H1 (cell line): Measurements from ENCODE around the gene ATG7. TPM values are rescaled to one million over a fixed set of nuclear protein-coding genes. Genes with fewer than 3 reads are reported as not detected.

Source experiments
- CTCF ChIA-PET: fragments of 300-600 bp; sonication (Branson Sonifier 250); formaldehyde crosslinking; loops from one replicate; lab custom pipeline; 2021; ENCODE audit not compliant: partially characterized antibody; lab: Charles Lee
- POLR2A ChIA-PET: fragments of 300-600 bp; sonication (Branson Sonifier 250); formaldehyde crosslinking; loops from one replicate; lab custom pipeline; 2021; ENCODE audit warnings: inconsistent platforms; ENCODE audit not compliant: partially characterized antibody; lab: Charles Lee
- DNase-seq, 2 experiments: peaks; one replicate each; pipeline versions ENCODE4 v3.0.0 to v3.0.0-alpha.2; 2010 to 2022; ENCODE audit warnings: low spot score in 2 of 2, low read depth in 1 of 2, mixed read lengths in 1 of 2
- FAIRE-seq: peaks from 2 replicates; lab custom pipeline; 2011; peaks lifted over from hg19 to GRCh38; lab: Jason Lieb, UNC
- H2AFZ ChIP-seq: 2 replicates; pipeline ENCODE4 v1.8.1; 2012; ENCODE audit warnings: low read length, inconsistent platforms
- H2AK5ac ChIP-seq: 2 replicates; pipeline ENCODE4 v1.6.1; 2013; ENCODE audit warnings: low read depth, low read length
- H2BK120ac ChIP-seq: replicated peaks from 2 replicates; pipeline ENCODE3; 2013; ENCODE audit warnings: low read depth, low read length, inconsistent platforms
- H2BK12ac ChIP-seq: 2 replicates; pipeline ENCODE4 v1.6.1; 2013; ENCODE audit warnings: low read depth, low read length
- H2BK15ac ChIP-seq: 2 replicates; pipeline ENCODE4 v1.6.1; 2013; ENCODE audit warnings: low read length
- H2BK20ac ChIP-seq: 2 replicates; pipeline ENCODE4 v1.6.1; 2013; ENCODE audit warnings: low read length
- H2BK5ac ChIP-seq: 2 replicates; pipeline ENCODE4 v1.6.1; 2013; ENCODE audit warnings: low read depth, low read length
- H3K14ac ChIP-seq: 2 replicates; pipeline ENCODE4 v1.6.1; 2013; ENCODE audit warnings: inconsistent platforms; ENCODE audit not compliant: insufficient read length
- H3K18ac ChIP-seq: 2 replicates; pipeline ENCODE4 v1.6.1; 2013; ENCODE audit warnings: low read length; ENCODE audit errors: extremely low read depth
- H3K23ac ChIP-seq: 2 replicates; pipeline ENCODE4 v1.6.1; 2013; ENCODE audit warnings: inconsistent platforms; ENCODE audit not compliant: insufficient read length
- H3K23me2 ChIP-seq: 2 replicates; pipeline ENCODE4 v1.6.1; 2013; ENCODE audit warnings: low read depth, low read length
- H3K27ac ChIP-seq: 2 replicates; pipeline ENCODE4 v1.6.1; 2011; ENCODE audit warnings: low read depth, low read length, inconsistent platforms
- H3K27me3 ChIP-seq, 4 experiments: replicated peaks in 1 of 4; 1 replicate in 1 of 4; 2 replicates in 3 of 4; pipeline versions ENCODE4 v1.6.1 to v1.8.1; 2011 to 2013; ENCODE audit warnings: low read length in 3 of 4, mild to moderate bottlenecking in 3 of 4, inconsistent platforms in 2 of 4, mixed read lengths in 2 of 4, moderate library complexity in 1 of 4; ENCODE audit not compliant: control insufficient read depth in 3 of 4, insufficient read depth in 3 of 4; ENCODE audit errors: extremely low read depth in 1 of 4
- H3K36me3 ChIP-seq, 4 experiments: 2 replicates each; pipeline versions ENCODE4 v1.6.1 to v1.8.1; 2011 to 2013; ENCODE audit warnings: mild to moderate bottlenecking in 4 of 4, low read length in 3 of 4, moderate library complexity in 2 of 4, control low read depth in 1 of 4, inconsistent platforms in 1 of 4; ENCODE audit not compliant: insufficient read depth in 4 of 4, control insufficient read depth in 2 of 4
- H3K4ac ChIP-seq: replicated peaks from 2 replicates; pipeline ENCODE3; 2013; ENCODE audit warnings: low read length, low read depth, mixed read lengths, inconsistent platforms; ENCODE audit not compliant: insufficient read length
- H3K4me1 ChIP-seq, 4 experiments: replicated peaks in 1 of 4; 1 replicate in 1 of 4; 2 replicates in 3 of 4; pipeline versions ENCODE4 v1.6.1 to v1.8.1; 2011 to 2013; ENCODE audit warnings: low read length in 3 of 4, inconsistent platforms in 2 of 4, mixed read lengths in 1 of 4; ENCODE audit not compliant: insufficient read depth in 4 of 4, control insufficient read depth in 3 of 4
- H3K4me2 ChIP-seq, 2 experiments: 2 replicates each; pipeline versions ENCODE4 v1.6.1 to v1.8.1; 2011 to 2013; ENCODE audit warnings: low read depth in 2 of 2, low read length in 2 of 2, control low read depth in 1 of 2, inconsistent platforms in 1 of 2, mild to moderate bottlenecking in 1 of 2; ENCODE audit not compliant: insufficient read depth in 1 of 2
- H3K4me3 ChIP-seq, 4 experiments: fragments of 200-600, 300-600 bp in 1 of 4; sonication (generic), shearing (Covaris generic), sonication (Bioruptor Twin) in 1 of 4; 2 replicates each; pipeline versions ENCODE4 v1.5.1 to v1.8.1; 2011 to 2016; ENCODE audit warnings: low read length in 4 of 4, low read depth in 3 of 4, control low read depth in 2 of 4, inconsistent platforms in 2 of 4, mild to moderate bottlenecking in 2 of 4, mixed read lengths in 1 of 4, moderate library complexity in 1 of 4; ENCODE audit not compliant: insufficient read depth in 2 of 4; ENCODE audit errors: extremely low read depth in 1 of 4
- H3K56ac ChIP-seq: replicated peaks from 2 replicates; pipeline ENCODE3; 2013; ENCODE audit warnings: low read depth, mild to moderate bottlenecking, mixed read lengths, low read length, inconsistent platforms; ENCODE audit not compliant: insufficient read length
- H3K79me1 ChIP-seq: 2 replicates; pipeline ENCODE4 v1.6.1; 2013; ENCODE audit warnings: low read depth, low read length, control low read depth
- H3K79me2 ChIP-seq, 2 experiments: 2 replicates each; pipeline versions ENCODE4 v1.6.1 to v1.8.1; 2012 to 2013; ENCODE audit warnings: low read length in 2 of 2, mild to moderate bottlenecking in 2 of 2, inconsistent platforms in 1 of 2; ENCODE audit not compliant: insufficient read depth in 2 of 2, control insufficient read depth in 1 of 2
- H3K9ac ChIP-seq, 4 experiments: replicated peaks in 1 of 4; 1 replicate in 1 of 4; 2 replicates in 3 of 4; pipeline versions ENCODE4 v1.6.1 to v1.8.1; 2011 to 2013; ENCODE audit warnings: low read depth in 3 of 4, low read length in 3 of 4, control low read depth in 2 of 4, mild to moderate bottlenecking in 2 of 4, moderate library complexity in 2 of 4, inconsistent platforms in 1 of 4; ENCODE audit errors: extremely low read depth in 1 of 4
- H3K9me3 ChIP-seq, 2 experiments: 2 replicates each; pipeline versions ENCODE4 v1.6.1 to v1.8.1; 2012 to 2013; ENCODE audit warnings: mild to moderate bottlenecking in 2 of 2, moderate library complexity in 2 of 2, control low read depth in 1 of 2, inconsistent platforms in 1 of 2, low read depth in 1 of 2, low read length in 1 of 2, mixed read lengths in 1 of 2; ENCODE audit not compliant: insufficient read depth in 2 of 2
- H4K20me1 ChIP-seq, 2 experiments: replicated peaks in 1 of 2; 2 replicates each; pipeline versions ENCODE3 to v1.8.1; 2011 to 2013; ENCODE audit warnings: inconsistent platforms in 2 of 2, low read length in 2 of 2, mild to moderate bottlenecking in 1 of 2; ENCODE audit not compliant: insufficient read depth in 2 of 2, control insufficient read depth in 1 of 2
- H4K5ac ChIP-seq: 2 replicates; pipeline ENCODE4 v1.6.1; 2013; ENCODE audit warnings: low read length, low read depth, mixed read lengths, inconsistent platforms; ENCODE audit not compliant: insufficient read length
- H4K8ac ChIP-seq: 2 replicates; pipeline ENCODE4 v1.8.0; 2013; ENCODE audit warnings: mild to moderate bottlenecking, moderate library complexity, low read length, inconsistent platforms; ENCODE audit not compliant: insufficient read depth; ENCODE audit errors: extremely low read depth
- H4K91ac ChIP-seq: replicated peaks from 2 replicates; pipeline ENCODE3; 2013; ENCODE audit warnings: low read length, mixed read lengths, inconsistent platforms; ENCODE audit not compliant: insufficient read length
- BCL11A ChIP-seq, 2 experiments: IDR thresholded peaks; one replicate each; pipeline ENCODE4 v1.6.1; 2011; ENCODE audit warnings: low read depth in 2 of 2, low read length in 2 of 2, mild to moderate bottlenecking in 2 of 2
- EGR1 ChIP-seq: IDR thresholded peaks from 2 replicates; pipeline ENCODE4 v1.6.1; 2011; ENCODE audit warnings: low read depth, low read length, borderline replicate concordance
- EP300 ChIP-seq, 2 experiments: IDR thresholded peaks; 1 replicate in 1 of 2; 2 replicates in 1 of 2; pipeline ENCODE4 v1.6.1; 2011 to 2012; ENCODE audit warnings: low read depth in 2 of 2, low read length in 2 of 2, mild to moderate bottlenecking in 2 of 2, borderline replicate concordance in 1 of 2, inconsistent platforms in 1 of 2, moderate library complexity in 1 of 2
- FOSL1 ChIP-seq: IDR thresholded peaks from 2 replicates; pipeline ENCODE4 v1.6.1; 2011; ENCODE audit warnings: mild to moderate bottlenecking, low read depth, low read length, moderate library complexity; ENCODE audit not compliant: insufficient read depth
- GTF2F1 ChIP-seq: IDR thresholded peaks from 2 replicates; pipeline ENCODE4 v1.6.1; 2012; ENCODE audit warnings: low read depth, low read length, improper control_type of control experiment, borderline replicate concordance
- KDM1A ChIP-seq: fragments of 200-600, 300-600 bp; sonication (generic); IDR thresholded peaks from 2 replicates; pipeline ENCODE4 v1.7.1; 2016; ENCODE audit warnings: mild to moderate bottlenecking, low read length, borderline replicate concordance
- KDM4A ChIP-seq: IDR thresholded peaks from one replicate; pipeline ENCODE4 v1.7.1; 2012; ENCODE audit warnings: low read depth, mild to moderate bottlenecking, moderate library complexity, low read length, inconsistent platforms; ENCODE audit not compliant: severe bottlenecking
- RAD21 ChIP-seq, 2 experiments: IDR thresholded peaks in 1 of 2; conservative IDR thresholded peaks in 1 of 2; 2 replicates each; pipeline ENCODE4 v1.6.1; 2011; ENCODE audit warnings: low read depth in 2 of 2, low read length in 2 of 2, improper control_type of control experiment in 1 of 2, inconsistent platforms in 1 of 2, mild to moderate bottlenecking in 1 of 2, moderate library complexity in 1 of 2
- SIRT6 ChIP-seq: IDR thresholded peaks from one replicate; pipeline ENCODE4 v1.7.1; 2012; ENCODE audit warnings: low read length, inconsistent platforms
- TAF1 ChIP-seq: IDR thresholded peaks from 2 replicates; pipeline ENCODE4 v1.6.1; 2011; ENCODE audit warnings: mild to moderate bottlenecking, low read depth, low read length
- TAF7 ChIP-seq: optimal IDR thresholded peaks from 2 replicates; pipeline ENCODE3; 2011; ENCODE audit warnings: low read depth, mild to moderate bottlenecking, inconsistent platforms, low read length, moderate library complexity, borderline replicate concordance
- TEAD4 ChIP-seq: IDR thresholded peaks from 2 replicates; pipeline ENCODE4 v1.6.1; 2012; ENCODE audit warnings: low read depth, low read length, inconsistent platforms, mixed read lengths
- ZNF274 ChIP-seq: IDR thresholded peaks from 2 replicates; pipeline ENCODE4 v1.7.0; 2012; ENCODE audit warnings: low read length, borderline replicate concordance; ENCODE audit errors: extremely low read depth
- WGBS, 2 experiments: shearing (Covaris generic) in 1 of 2; methylation state at CpG; one replicate each; pipeline versions ENCODE4 v1.1.6 to v1.1.7; 2013 to 2015; ENCODE audit warnings: low lambda C conversion rate in 2 of 2, mixed read lengths in 2 of 2, inconsistent platforms in 1 of 2, low coverage in 1 of 2, missing lambda C conversion rate in 1 of 2; ENCODE audit not compliant: insufficient replicate concordance in 2 of 2, insufficient coverage in 1 of 2, insufficient read length in 1 of 2; ENCODE audit errors: extremely low coverage in 1 of 2, missing lambda C conversion rate in 1 of 2; 5-methylcytosine and 5-hydroxymethylcytosine counted together
- polyA plus RNA-seq, 7 experiments: library from polyadenylated mRNA; depleted of rRNA in 3 of 7; stranded (reverse) in 5 of 7; unstranded in 2 of 7; fragments of >200 nt in 5 of 7; fragments of 200-250 nt in 2 of 7; gene quantifications; 1 replicate in 5 of 7; 2 replicates in 1 of 7; 4 replicates in 1 of 7; pipeline versions ENCODE4 v1.2.1 to v1.2.3, GENCODE V29; 2011 to 2013; ENCODE audit warnings: missing spikeins in 2 of 7, mixed read lengths in 2 of 7
- total RNA-seq: library from RNA; stranded (reverse); fragmentation: NEBNext Ultra II Directional; extraction: Animal tissue kit (Norgen Biotek cat#: 25700); gene quantifications from 2 replicates; pipeline ENCODE4 v1.2.1, GENCODE V29; 2021
- TF ChIP-seq, protein P1 (sequence below): IDR thresholded peaks from 2 replicates; pipeline ENCODE4 v1.6.1; 2012; ENCODE audit warnings: inconsistent platforms

ATG7 gene
- total and polyA plus RNA-seq, 2 of the 8 experiments (the other 6 are each of a cell fraction or from before 2014, with no cell fraction given) = 15.0 to 19.1 TPM

- H2BK120ac ChIP-seq = no peak overlapping the region
- no peak overlapping the region for H2BK12ac ChIP-seq
- POLR2A ChIA-PET = no interaction called here
- DNase-seq (no peak), FAIRE-seq (no peak)
- no peak overlapping the region for H2BK15ac ChIP-seq
- CTCF ChIA-PET = interaction anchor here (0.6 to 2.9 kb wide), 13 partner anchors 9 to 371 kb away, joined by 3 to 9 read pairs (median 4); no protein-coding TSS in a partner anchor
- WGBS, 2 experiments = 94% methylated on average over 20 of the region's 20 CpGs; no CpG with 5 or more reads in 1 of the 2 experiments
- H3K27me3 ChIP-seq = no peaks in the 10 kb centered on the region
- peaks cover 15 to 27% of the 10 kb centered on the region in 2 experiments for H4K20me1 ChIP-seq
- peaks cover 17% of the 10 kb centered on the region for H3K79me1 ChIP-seq
- no peak overlapping the region for H2AK5ac ChIP-seq
- no peak overlapping the region for H3K56ac ChIP-seq
- H3K4me2 ChIP-seq = no peak overlapping the region
- H4K91ac ChIP-seq = no peak overlapping the region
- H3K4ac ChIP-seq = no peak overlapping the region
- H3K9ac ChIP-seq = no peak overlapping the region
- H3K18ac ChIP-seq = no peak overlapping the region
- H3K36me3 ChIP-seq = peaks cover 0 to 14% (median 0%) of the 10 kb centered on the region in 4 experiments; a peak in 5 of 8 replicates
- H3K79me2 ChIP-seq = peaks cover 0 to 34% of the 10 kb centered on the region in 2 experiments; a peak in 2 of 4 replicates
- no peak overlapping the region for H3K27ac ChIP-seq
- H2AFZ ChIP-seq = no peak overlapping the region
- no peaks in the 10 kb centered on the region for H3K9me3 ChIP-seq
- H4K8ac ChIP-seq = no peak overlapping the region
- no peak overlapping the region for H2BK5ac ChIP-seq
- no peak overlapping the region for H3K23ac ChIP-seq
- H4K5ac ChIP-seq = no peak overlapping the region
- H3K23me2 ChIP-seq = no peaks in the 10 kb centered on the region; the same call in 1 of the 2 replicates
- no peak overlapping the region for H3K14ac ChIP-seq
- H3K4me1 ChIP-seq = no peaks in the 10 kb centered on the region; a peak in 1 of 7 replicates
- no peak overlapping the region for H3K4me3 ChIP-seq
- H2BK20ac ChIP-seq = no peak overlapping the region
- TF ChIP-seq TAF1 = no peak
- no peak for TF ChIP-seq TAF7
- no peak for TF ChIP-seq RAD21 (IDR thresholded peaks at IDR 0.05 in 1 of 2, conservative IDR thresholded peaks at IDR 0.05 in 1 of 2; ENCODE audit: low read depth in 2 of 2, low read length in 2 of 2)
- no peak for TF ChIP-seq ZNF274
- TF ChIP-seq EGR1 = no peak
- TF ChIP-seq KDM1A = no peak
- no peak for TF ChIP-seq FOSL1
- no peak for TF ChIP-seq BCL11A (IDR thresholded peaks at IDR 0.05; ENCODE audit: low read depth in 2 of 2, low read length in 2 of 2)
- TF ChIP-seq TEAD4 = no peak
- TF ChIP-seq EP300 (IDR thresholded peaks at IDR 0.05; ENCODE audit: borderline replicate concordance in 1 of 2, low read depth in 2 of 2, low read length in 2 of 2) = no peak
- no peak for TF ChIP-seq SIRT6
- no peak for TF ChIP-seq KDM4A
- TF ChIP-seq GTF2F1 = no peak
- TF ChIP-seq, protein P1, sequence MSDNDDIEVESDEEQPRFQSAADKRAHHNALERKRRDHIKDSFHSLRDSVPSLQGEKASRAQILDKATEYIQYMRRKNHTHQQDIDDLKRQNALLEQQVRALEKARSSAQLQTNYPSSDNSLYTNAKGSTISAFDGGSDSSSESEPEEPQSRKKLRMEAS = no peak
Observed at GRCh38 chr3:11566478-11566877, 294.3 kb downstream of the ATG7 start.
